GM12864 (cell line): Measurements from ENCODE around the gene PRKG1.

Experiments used
- DNase-seq: peaks from one replicate; pipeline ENCODE4 v3.0.0-alpha.2; 2011; ENCODE audit warnings: low read depth
- H3K4me3 ChIP-seq: 2 replicates; pipeline ENCODE4 v1.5.1; 2011; ENCODE audit warnings: mild to moderate bottlenecking, low read depth, low read length, control low read depth
- TF ChIP-seq, protein P1 (sequence below): IDR thresholded peaks from 2 replicates; pipeline ENCODE4 v1.5.1; 2011; ENCODE audit warnings: low read depth, mild to moderate bottlenecking, moderate library complexity, low read length, control low read depth, inconsistent platforms; ENCODE audit errors: missing control alignments

Gene PRKG1

GRCh38 chr10:51527522-51528219 is 453.4 kb downstream of the PRKG1 start:
- no peak for DNase-seq
- TF ChIP-seq, protein P1, sequence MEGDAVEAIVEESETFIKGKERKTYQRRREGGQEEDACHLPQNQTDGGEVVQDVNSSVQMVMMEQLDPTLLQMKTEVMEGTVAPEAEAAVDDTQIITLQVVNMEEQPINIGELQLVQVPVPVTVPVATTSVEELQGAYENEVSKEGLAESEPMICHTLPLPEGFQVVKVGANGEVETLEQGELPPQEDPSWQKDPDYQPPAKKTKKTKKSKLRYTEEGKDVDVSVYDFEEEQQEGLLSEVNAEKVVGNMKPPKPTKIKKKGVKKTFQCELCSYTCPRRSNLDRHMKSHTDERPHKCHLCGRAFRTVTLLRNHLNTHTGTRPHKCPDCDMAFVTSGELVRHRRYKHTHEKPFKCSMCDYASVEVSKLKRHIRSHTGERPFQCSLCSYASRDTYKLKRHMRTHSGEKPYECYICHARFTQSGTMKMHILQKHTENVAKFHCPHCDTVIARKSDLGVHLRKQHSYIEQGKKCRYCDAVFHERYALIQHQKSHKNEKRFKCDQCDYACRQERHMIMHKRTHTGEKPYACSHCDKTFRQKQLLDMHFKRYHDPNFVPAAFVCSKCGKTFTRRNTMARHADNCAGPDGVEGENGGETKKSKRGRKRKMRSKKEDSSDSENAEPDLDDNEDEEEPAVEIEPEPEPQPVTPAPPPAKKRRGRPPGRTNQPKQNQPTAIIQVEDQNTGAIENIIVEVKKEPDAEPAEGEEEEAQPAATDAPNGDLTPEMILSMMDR, result no peak
- H3K4me3 ChIP-seq, result no peak overlapping the region

GRCh38 chr10:51528527-51528926 is 454.2 kb downstream of the PRKG1 start:
- no peak overlapping the region for H3K4me3 ChIP-seq
- no peak for DNase-seq
- TF ChIP-seq, protein P1, result no peak

GRCh38 chr10:51530541-51530940 is 456.3 kb downstream of the PRKG1 start:
- TF ChIP-seq, protein P1, result no peak
- H3K4me3 ChIP-seq, result no peak overlapping the region
- no peak for DNase-seq

DNA sequence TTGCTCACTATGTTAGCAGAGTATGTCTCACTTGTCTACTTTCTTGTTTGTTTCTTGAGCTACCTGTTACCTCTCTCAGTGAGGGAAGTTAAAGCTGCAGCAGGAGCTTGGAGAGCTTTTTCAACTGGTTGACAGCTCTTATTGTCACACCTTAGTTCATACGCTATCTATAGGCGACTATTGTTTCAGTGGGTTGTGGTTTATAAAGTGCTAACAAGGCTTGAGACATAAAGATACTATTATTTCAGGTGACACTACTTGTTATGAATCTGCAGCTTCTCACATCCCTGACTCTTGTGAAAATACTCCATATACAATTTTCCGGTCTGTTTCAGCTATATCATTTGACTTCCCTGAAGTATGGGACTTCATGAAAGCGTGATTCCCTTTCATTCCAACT is 457.8 kb downstream of the PRKG1 start:
- TF ChIP-seq, protein P1, result no peak
- DNase-seq, result no peak
- H3K4me3 ChIP-seq, result no peak overlapping the region

GRCh38 chr10:51542853-51543252 is 468.6 kb downstream of the PRKG1 start:
- DNase-seq, result no peak
- TF ChIP-seq, protein P1, result no peak
- H3K4me3 ChIP-seq, result no peak overlapping the region

DNA sequence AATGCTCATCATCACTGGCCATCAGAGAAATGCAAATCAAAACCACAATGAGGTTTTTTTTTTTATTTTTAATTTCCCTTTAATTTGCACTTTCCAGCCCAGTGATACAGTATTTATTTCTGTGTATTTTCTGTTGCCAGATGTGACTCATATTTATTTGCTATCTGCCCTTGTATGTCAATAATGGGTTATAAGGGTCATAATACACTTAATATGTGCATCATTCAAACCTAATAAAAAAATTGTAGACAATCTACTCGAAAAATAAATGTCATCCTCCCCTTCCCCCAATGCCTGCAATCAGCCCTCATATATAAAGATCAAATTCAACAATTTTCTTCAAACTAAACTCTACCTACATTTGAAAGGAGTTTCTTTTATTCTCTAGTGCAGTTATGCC is 470.6 kb downstream of the PRKG1 start:
- H3K4me3 ChIP-seq, result no peak overlapping the region
- TF ChIP-seq, protein P1, result no peak
- DNase-seq, result no peak

GRCh38 chr10:51547941-51548340 is 473.7 kb downstream of the PRKG1 start:
- DNase-seq, result no peak
- H3K4me3 ChIP-seq, result no peak overlapping the region

More at GRCh38 chr10:51547941-51548340, 473.7 kb downstream of the PRKG1 start:
- TF ChIP-seq, protein P1, result no peak
